BE2C (cell line): ENCODE data around the gene ERI3.

Experiments used
- DNase-seq: peaks from one replicate; pipeline ENCODE4 v3.0.0-alpha.2; 2020
- H3K27me3 ChIP-seq: fragments of 250-450 bp; sonication (Bioruptor Pico); 2 replicates; pipeline ENCODE4 v1.5.1; 2020; ENCODE audit warnings: mild to moderate bottlenecking
- H3K36me3 ChIP-seq: fragments of 250-450 bp; sonication (Bioruptor Pico); 2 replicates; pipeline ENCODE4 v1.5.1; 2020; ENCODE audit warnings: mild to moderate bottlenecking
- H3K4me1 ChIP-seq: fragments of 250-450 bp; sonication (Bioruptor Pico); 2 replicates; pipeline ENCODE4 v1.5.1; 2020
- H3K4me3 ChIP-seq: 2 replicates; pipeline ENCODE4 v1.5.1; 2011; ENCODE audit warnings: low read depth, low read length
- H3K9me3 ChIP-seq: fragments of 250-450 bp; sonication (Bioruptor Pico); 2 replicates; pipeline ENCODE4 v1.5.1; 2020
- CTCF ChIP-seq: IDR thresholded peaks from 2 replicates; pipeline ENCODE4 v1.5.1; 2012; ENCODE audit warnings: mild to moderate bottlenecking, low read depth, low read length

The ERI3 gene

GRCh38 chr1:44273560-44274350 lies 81.3 kb downstream of the ERI3 start:
- no peaks in the 10 kb centered on the region for H3K4me1 ChIP-seq
- no peaks in the 10 kb centered on the region for H3K9me3 ChIP-seq
- no peak for TF ChIP-seq CTCF
- H3K27me3 ChIP-seq, result no peaks in the 10 kb centered on the region
- H3K4me3 ChIP-seq, result no peak overlapping the region
- H3K36me3 ChIP-seq, result no peaks in the 10 kb centered on the region
- no peak for DNase-seq

- Histone ChIP-seq H3K9me3 (no peaks in the 10 kb centered on the region), H3K27me3 (no peaks in the 10 kb centered on the region), H3K4me1 (no peaks in the 10 kb centered on the region), H3K36me3 (no peaks in the 10 kb centered on the region), H3K4me3 (no peak overlapping the region)
- DNase-seq, result no peak
- TF ChIP-seq CTCF, result no peak
These were observed 82.1 kb downstream of the ERI3 start for GRCh38 chr1:44272992-44273391.

GRCh38 chr1:44271646-44272045 lies 83.4 kb downstream of the ERI3 start:
- Histone ChIP-seq H3K4me3 (no peak overlapping the region), H3K27me3 (no peaks in the 10 kb centered on the region), H3K36me3 (no peaks in the 10 kb centered on the region), H3K9me3 (no peaks in the 10 kb centered on the region), H3K4me1 (no peaks in the 10 kb centered on the region)
- no peak for TF ChIP-seq CTCF
- DNase-seq, result no peak

GRCh38 chr1:44270686-44271628 lies 84.1 kb downstream of the ERI3 start:
- no peak for DNase-seq
- H3K4me1 ChIP-seq, result no peaks in the 10 kb centered on the region
- TF ChIP-seq CTCF, result no peak
- H3K4me3 ChIP-seq, result no peak overlapping the region
- H3K27me3 ChIP-seq, result no peaks in the 10 kb centered on the region
- no peaks in the 10 kb centered on the region for H3K9me3 ChIP-seq
- H3K36me3 ChIP-seq, result no peaks in the 10 kb centered on the region

GRCh38 chr1:44268054-44268453 lies 87.0 kb downstream of the ERI3 start:
- Histone ChIP-seq H3K36me3 (no peaks in the 10 kb centered on the region), H3K4me3 (no peak overlapping the region), H3K4me1 (no peaks in the 10 kb centered on the region), H3K27me3 (no peaks in the 10 kb centered on the region), H3K9me3 (no peaks in the 10 kb centered on the region)
- no peak for DNase-seq
- no peak for TF ChIP-seq CTCF

GRCh38 chr1:44267438-44267837 lies 87.6 kb downstream of the ERI3 start:
- H3K36me3 ChIP-seq, result no peaks in the 10 kb centered on the region
- DNase-seq, result no peak
- no peaks in the 10 kb centered on the region for H3K9me3 ChIP-seq
- no peak overlapping the region for H3K4me3 ChIP-seq
- TF ChIP-seq CTCF, result no peak
- H3K4me1 ChIP-seq, result no peaks in the 10 kb centered on the region
- no peaks in the 10 kb centered on the region for H3K27me3 ChIP-seq
